GM12878 (cell line): ENCODE results near the gene PRKG1. TPM values are rescaled to one million over a fixed set of nuclear protein-coding genes. Genes with fewer than 3 reads are reported as not detected.

Experiments
- ATAC-seq: fragments of 200-7000 bp; cut with Tn5 transposase; 3 replicates; pipeline ENCODE4 v1.9.1; 2020; ENCODE audit warnings: mild to moderate bottlenecking, moderate library complexity
- BruUV-seq: library from RNA; stranded (reverse); fragments of 400-500 nt; replicated peaks from 2 replicates; lab custom pipeline; 2021; lab: Mats Ljungman, UMichigan
- CTCF ChIA-PET: fragments of 300-600 bp; sonication (Branson Sonifier 250); formaldehyde crosslinking; extraction: SDS; loops from one replicate; lab custom pipeline; 2021; ENCODE audit warnings: inconsistent platforms; lab: Yijun Ruan, JAX
- POLR2A ChIA-PET: fragments of 350-600 bp; formaldehyde crosslinking; extraction: SDS; loops from one replicate; lab custom pipeline; 2021; ENCODE audit warnings: inconsistent platforms; lab: Charles Lee
- RAD21 ChIA-PET: fragments of 300-600 bp; sonication (Branson Sonifier 250); formaldehyde crosslinking; loops from one replicate; lab custom pipeline; 2023; ENCODE audit warnings: antibody characterized with exemption; ENCODE audit not compliant: unreplicated experiment; lab: Charles Lee
- SMC1A ChIA-PET: fragments of 300-600 bp; sonication (Branson Sonifier 250); formaldehyde crosslinking; loops from one replicate; lab custom pipeline; 2023; ENCODE audit not compliant: unreplicated experiment, uncharacterized antibody; lab: Charles Lee
- DNase-seq: peaks from one replicate; pipeline ENCODE4 v3.0.0-alpha.2; 2011; ENCODE audit warnings: low read depth, low spot score
- FAIRE-seq: peaks from 3 replicates; lab custom pipeline; 2011; peaks lifted over from hg19 to GRCh38; lab: Jason Lieb, UNC
- H2AFZ ChIP-seq: 2 replicates; pipeline ENCODE4 v1.6.0; 2011; ENCODE audit warnings: low read depth, low read length, control low read depth; ENCODE audit not compliant: control insufficient read depth
- H3K27ac ChIP-seq: 2 replicates; pipeline ENCODE4 v1.5.1; 2011; ENCODE audit warnings: control low read depth; ENCODE audit not compliant: control insufficient read depth, insufficient read depth
- H3K27me3 ChIP-seq, 2 experiments: replicated peaks in 1 of 2; 2 replicates each; pipeline versions ENCODE4 v1.6.0 to v1.6.1; 2011; ENCODE audit warnings: low read length in 1 of 2; ENCODE audit not compliant: control insufficient read depth in 2 of 2, insufficient read depth in 2 of 2
- H3K36me3 ChIP-seq, 2 experiments: 2 replicates each; pipeline ENCODE4 v1.5.1; 2011; ENCODE audit warnings: low read length in 1 of 2; ENCODE audit not compliant: control insufficient read depth in 2 of 2, insufficient read depth in 2 of 2
- H3K4me1 ChIP-seq: 2 replicates; pipeline ENCODE4 v1.6.1; 2011; ENCODE audit warnings: mild to moderate bottlenecking, low read length, moderate library complexity, mixed read lengths; ENCODE audit not compliant: control insufficient read depth, insufficient read depth
- H3K4me2 ChIP-seq: 2 replicates; pipeline ENCODE4 v1.6.0; 2011; ENCODE audit warnings: control low read depth; ENCODE audit not compliant: control insufficient read depth, insufficient read depth
- H3K4me3 ChIP-seq: fragments of 200-600 bp; sonication (generic); 2 replicates; pipeline ENCODE4 v1.5.1; 2016
- H3K79me2 ChIP-seq: 2 replicates; pipeline ENCODE4 v1.6.0; 2011; ENCODE audit warnings: low read length; ENCODE audit not compliant: control insufficient read depth, insufficient read depth
- H3K9ac ChIP-seq: 2 replicates; pipeline ENCODE4 v1.8.0; 2011; ENCODE audit warnings: low read length, control low read depth, mixed read lengths; ENCODE audit not compliant: control insufficient read depth, insufficient read depth
- H3K9me3 ChIP-seq: replicated peaks from 3 replicates; pipeline ENCODE4 v1.5.1; 2011; ENCODE audit warnings: mild to moderate bottlenecking, low read length; ENCODE audit not compliant: control insufficient read depth, insufficient read depth
- H4K20me1 ChIP-seq: 2 replicates; pipeline ENCODE4 v1.6.0; 2011; ENCODE audit not compliant: control insufficient read depth, insufficient read depth
- BCL11A ChIP-seq: IDR thresholded peaks from 2 replicates; pipeline ENCODE4 v1.6.1; 2011; ENCODE audit warnings: low read depth, low read length
- BCLAF1 ChIP-seq: fragments of 450-650 bp; IDR thresholded peaks from 2 replicates; pipeline ENCODE4 v1.6.1; 2017; ENCODE audit warnings: antibody characterized with exemption, mild to moderate bottlenecking, moderate library complexity
- BHLHE40 ChIP-seq, 2 experiments: fragments of 450-650 bp in 1 of 2; IDR thresholded peaks; 2 replicates each; pipeline ENCODE4 v1.6.1; 2011 to 2017; ENCODE audit warnings: low read depth in 2 of 2, borderline replicate concordance in 1 of 2, improper control_type of control experiment in 1 of 2, low read length in 1 of 2, mild to moderate bottlenecking in 1 of 2
- CBX3 ChIP-seq: fragments of 200-600 bp; sonication (generic); IDR thresholded peaks from 2 replicates; pipeline ENCODE4 v1.6.1; 2016; ENCODE audit warnings: low read depth, borderline replicate concordance
- CHD2 ChIP-seq: IDR thresholded peaks from 2 replicates; pipeline ENCODE4 v1.6.1; 2011; ENCODE audit warnings: low read depth, low read length, improper control_type of control experiment, borderline replicate concordance
- CREB1 ChIP-seq: IDR thresholded peaks from 2 replicates; pipeline ENCODE4 v1.6.1; 2012; ENCODE audit warnings: low read depth, mild to moderate bottlenecking, inconsistent platforms
- CTCF ChIP-seq, 3 experiments: IDR thresholded peaks in 2 of 3; conservative IDR thresholded peaks in 1 of 3; 2 replicates each; pipeline ENCODE4 v1.5.1; 2011; ENCODE audit warnings: low read depth in 3 of 3, low read length in 3 of 3, mild to moderate bottlenecking in 3 of 3, control low read depth in 2 of 3, moderate library complexity in 2 of 3, inconsistent platforms in 1 of 3, mixed read lengths in 1 of 3; ENCODE audit not compliant: control insufficient read depth in 2 of 3, insufficient read depth in 1 of 3; ENCODE audit errors: extremely low read depth in 1 of 3
- FOXM1 ChIP-seq: IDR thresholded peaks from 2 replicates; pipeline ENCODE4 v1.6.1; 2012; ENCODE audit warnings: low read depth, mild to moderate bottlenecking, inconsistent platforms, low read length, moderate library complexity
- HDAC2 ChIP-seq: fragments of 200-600 bp; sonication (generic); IDR thresholded peaks from 2 replicates; pipeline ENCODE4 v1.6.1; 2017
- NFYB ChIP-seq: IDR thresholded peaks from 2 replicates; pipeline ENCODE4 v1.6.1; 2011; ENCODE audit warnings: low read depth, mild to moderate bottlenecking, low read length, improper control_type of control experiment, moderate library complexity; ENCODE audit not compliant: insufficient read depth
- NKRF ChIP-seq: fragments of 450-650 bp; conservative IDR thresholded peaks from 2 replicates; pipeline ENCODE4 v1.6.1; 2017; ENCODE audit warnings: mild to moderate bottlenecking, moderate library complexity
- PAX5 ChIP-seq: IDR thresholded peaks from 2 replicates; pipeline ENCODE4 v1.6.1; 2011; ENCODE audit warnings: low read depth, low read length, borderline replicate concordance
- RAD21 ChIP-seq: IDR thresholded peaks from 2 replicates; pipeline ENCODE4 v1.6.1; 2011; ENCODE audit warnings: mild to moderate bottlenecking, low read depth, low read length, moderate library complexity; ENCODE audit not compliant: insufficient read depth
- SMAD5 ChIP-seq: IDR thresholded peaks from 2 replicates; pipeline ENCODE4 v1.6.1; 2016; ENCODE audit warnings: antibody characterized with exemption, low read depth
- ZNF384 ChIP-seq: IDR thresholded peaks from 2 replicates; pipeline ENCODE4 v1.6.1; 2012; ENCODE audit warnings: low read depth, mild to moderate bottlenecking, low read length, improper control_type of control experiment, borderline replicate concordance
- ZZZ3 ChIP-seq: IDR thresholded peaks from 2 replicates; pipeline ENCODE4 v1.6.1; 2011; ENCODE audit warnings: low read depth; ENCODE audit not compliant: control insufficient read depth, insufficient read length
- WGBS: methylation state at CpG from one replicate; pipeline ENCODE4 v1.1.6; 2016; ENCODE audit warnings: low lambda C conversion rate; ENCODE audit not compliant: insufficient replicate concordance, insufficient coverage; ENCODE audit errors: missing lambda C conversion rate; 5-methylcytosine and 5-hydroxymethylcytosine counted together
- in situ Hi-C: fragments of 300-500 bp; cut with MboI; formaldehyde crosslinking; loops from 9 replicates; pipeline ENCODE4 v1.14.3; 2018; ENCODE audit warnings: mixed read lengths
- intact Hi-C: fragments of 100-400 bp; cut with micrococcal nuclease; formaldehyde crosslinking; loops from one replicate; pipeline ENCODE4 v1.14.2; 2022; ENCODE audit not compliant: unreplicated experiment
- polyA plus RNA-seq, 11 experiments: library from polyadenylated mRNA; depleted of rRNA in 4 of 11; unstranded in 6 of 11; stranded (reverse) in 5 of 11; fragments of >200 nt; fragmentation: Nextera tagmentation in 4 of 11; fragmentation: Illumina TruSeq in 1 of 11; extraction: Ambion mirVana in 4 of 11; extraction: Trizol in 1 of 11; gene quantifications; 1 replicate in 1 of 11; 2 replicates in 10 of 11; pipeline versions ENCODE4 v1.2.1 to v1.2.3, GENCODE V29; 2011 to 2016; ENCODE audit warnings: inconsistent platforms in 2 of 11, missing spikeins in 2 of 11, low read depth in 1 of 11
- total RNA-seq, 4 experiments: library from RNA; depleted of rRNA in 3 of 4; stranded (reverse); fragments of >200 nt in 3 of 4; fragmentation: Illumina TruSeq in 1 of 4; extraction: Trizol in 1 of 4; gene quantifications; 2 replicates each; pipeline versions ENCODE4 v1.2.1 to v1.2.3, GENCODE V29; 2013 to 2021

Gene PRKG1
- total and polyA plus RNA-seq, 10 of the 15 experiments (the other 5 are each of a cell fraction or from before 2014, with no cell fraction given): 0.04 to 0.05 TPM; not detected in 8

- POLR2A ChIA-PET: no interaction called here
- BruUV-seq: no TSS peak
- in situ Hi-C loops: no loop called here
- WGBS: 22% methylated on average over 6 of the region's 6 CpGs
- no peak overlapping the region for H3K4me2 ChIP-seq
- no peaks in the 10 kb centered on the region for H3K9me3 ChIP-seq
- no peak overlapping the region for H3K4me3 ChIP-seq
- no peaks in the 10 kb centered on the region for H3K27me3 ChIP-seq
- DNase-seq: peak; percentile 8
- no peaks in the 10 kb centered on the region for H3K4me1 ChIP-seq
- peak; percentile 90 for ATAC-seq
- no peaks in the 10 kb centered on the region for H4K20me1 ChIP-seq
- FAIRE-seq: peak; percentile 56
- intact Hi-C loops: loop anchor here (5.0 kb wide), 2 partner anchors 360 to 420 kb away; no protein-coding TSS in a partner anchor
- no peaks in the 10 kb centered on the region for H3K36me3 ChIP-seq
- no peak overlapping the region for H2AFZ ChIP-seq
- no peaks in the 10 kb centered on the region for H3K79me2 ChIP-seq
- SMC1A ChIA-PET: interaction anchor here (0.6 to 1.9 kb wide), 6 partner anchors 10 to 539 kb away, joined by 3 to 7 read pairs (median 4); no protein-coding TSS in a partner anchor
- no peak overlapping the region for H3K27ac ChIP-seq
- RAD21 ChIA-PET: interaction anchor here (1.5 to 1.6 kb wide), 2 partner anchors 33 to 359 kb away, joined by 3 to 5 read pairs; no protein-coding TSS in a partner anchor
- no peak overlapping the region for H3K9ac ChIP-seq
- CTCF ChIA-PET: interaction anchor here (0.6 to 3.1 kb wide), 18 partner anchors 8 to 786 kb away, joined by 3 to 22 read pairs (median 3); no protein-coding TSS in a partner anchor
- TF ChIP-seq CREB1 (no peak), NKRF (no peak), BHLHE40 (IDR thresholded peaks at IDR 0.05; ENCODE audit: borderline replicate concordance in 1 of 2, low read depth in 2 of 2, low read length in 1 of 2) (no peak), PAX5 (no peak), HDAC2 (no peak), ZNF384 (no peak), NFYB (no peak), CBX3 (no peak), BCL11A (no peak), ZZZ3 (no peak), SMAD5 (no peak), FOXM1 (no peak), RAD21 (peak; percentile 55), CTCF (IDR thresholded peaks at IDR 0.05 in 2 of 3, conservative IDR thresholded peaks at IDR 0.05 in 1 of 3; ENCODE audit: control insufficient read depth in 2 of 3, extremely low read depth in 1 of 3, insufficient read depth in 1 of 3, low read depth in 3 of 3, low read length in 3 of 3) (peak; percentile 59 to 71 (median 67)), CHD2 (no peak), BCLAF1 (no peak)
These were observed 348.2 kb downstream of the PRKG1 start for GRCh38 chr10:51422311-51423120.
